Measurements from ENCODE around the gene PDE4B.

GRCh38 chr1:66367369-66367768 lies 574.7 kb downstream of the PDE4B start:
- TF ChIP-seq CTCF (conservative IDR thresholded peaks at IDR 0.05; ENCODE audit: low read length), result no peak
- TF ChIP-seq EZH2phosphoT487 (IDR thresholded peaks at IDR 0.05; ENCODE audit: borderline replicate concordance, low read depth, low read length), result no peak
